ENCODE measurements around the gene DSCAML1.

- TF ChIP-seq CTCF (IDR thresholded peaks at IDR 0.05), result no peak
- no peak for TF ChIP-seq POLR2A (IDR thresholded peaks at IDR 0.05)
- TF ChIP-seq EP300 (IDR thresholded peaks at IDR 0.05), result no peak
These were observed 31.0 kb downstream of the DSCAML1 start for GRCh38 chr11:117766026-117766425.

Data from tibial nerve (tissue), 4 donors.